ENCODE measurements around the gene PLA2G2C. TPM values are rescaled to one million over a fixed set of nuclear protein-coding genes. Genes with fewer than 3 reads are reported as not detected.
"Not testable (repeated sequence)": the region's sequence is repeated elsewhere in the genome, so short reads cannot be mapped to it uniquely, and the experiment has no call there.

The PLA2G2C gene
- total RNA-seq, 5 donors from 2014 or later (not counting 1 experiment from before 2014, with no cell fraction given): 0.85 TPM; not detected in 4

- Histone ChIP-seq H3K36me3 (ENCODE audit: control insufficient read depth in 2 of 2, extremely low read depth in 1 of 2, insufficient read depth in 1 of 2, low read length in 1 of 2) (no peaks in the 10 kb centered on the region), H3K27ac (ENCODE audit: low read length) (no peak overlapping the region), H3K4me3 (ENCODE audit: control insufficient read depth in 1 of 2, extremely low read depth in 1 of 2, low read length in 1 of 2) (no peak overlapping the region), H3K27me3 (replicated peaks in 1 of 2; ENCODE audit: control insufficient read depth in 2 of 2, extremely low read depth in 1 of 2, insufficient read depth in 2 of 2, low read length in 1 of 2) (peaks cover 0 to 24% of the 10 kb centered on the region in 2 experiments), H3K9me3 (no peaks in the 10 kb centered on the region), H3K4me1 (ENCODE audit: control insufficient read depth in 1 of 2, extremely low read depth in 1 of 2, insufficient read depth in 2 of 2, low read length in 2 of 2) (no peaks in the 10 kb centered on the region)
- H3K27me3 Mint-ChIP-seq: peaks cover 16 to 19% of the 10 kb centered on the region in 2 donors
- DNase-seq (no peak), ATAC-seq (replicated peaks in 1 of 4) (no peak)
- ChIA-PET POLR2A (no interaction called here), CTCF (no interaction called here)
- no peak overlapping the region for H3K27ac Mint-ChIP-seq
- H3K36me3 Mint-ChIP-seq: no peaks in the 10 kb centered on the region
- H3K4me3 Mint-ChIP-seq: no peak overlapping the region
- WGBS (ENCODE audit: insufficient coverage): 100% methylated on average over 1 of the region's 1 CpG
- no peaks in the 10 kb centered on the region for H3K9me3 Mint-ChIP-seq
- H3K4me1 Mint-ChIP-seq: no peaks in the 10 kb centered on the region
Observed at GRCh38 chr1:20137604-20138003, 48.7 kb downstream of the PLA2G2C start.

- Histone ChIP-seq H3K36me3 (ENCODE audit: control insufficient read depth in 2 of 2, extremely low read depth in 1 of 2, insufficient read depth in 1 of 2, low read length in 1 of 2) (no peaks in the 10 kb centered on the region), H3K9me3 (no peaks in the 10 kb centered on the region), H3K4me3 (ENCODE audit: control insufficient read depth in 1 of 2, extremely low read depth in 1 of 2, low read length in 1 of 2) (no peak overlapping the region), H3K27ac (ENCODE audit: low read length) (no peak overlapping the region), H3K27me3 (replicated peaks in 1 of 2; ENCODE audit: control insufficient read depth in 2 of 2, extremely low read depth in 1 of 2, insufficient read depth in 2 of 2, low read length in 1 of 2) (peaks cover 0 to 21% of the 10 kb centered on the region in 2 experiments), H3K4me1 (ENCODE audit: control insufficient read depth in 1 of 2, extremely low read depth in 1 of 2, insufficient read depth in 2 of 2, low read length in 2 of 2) (no peaks in the 10 kb centered on the region)
- ATAC-seq (replicated peaks in 1 of 4): no peak
- DNase-seq: no peak
- H3K4me3 Mint-ChIP-seq: no peak overlapping the region
- H3K27ac Mint-ChIP-seq: no peak overlapping the region
- POLR2A ChIA-PET: no interaction called here
- CTCF ChIA-PET: no interaction called here
- H3K27me3 Mint-ChIP-seq: peaks cover 16 to 22% of the 10 kb centered on the region in 2 donors
- no peaks in the 10 kb centered on the region for H3K36me3 Mint-ChIP-seq
- 85% methylated on average over 4 of the region's 4 CpGs for WGBS (ENCODE audit: insufficient coverage)
- H3K4me1 Mint-ChIP-seq: no peaks in the 10 kb centered on the region
- H3K9me3 Mint-ChIP-seq: peaks cover 0 to 3% (median 0%) of the 10 kb centered on the region in 3 donors
Observed at GRCh38 chr1:20137055-20137454, 49.3 kb downstream of the PLA2G2C start.

- no peaks in the 10 kb centered on the region for H3K4me1 ChIP-seq (ENCODE audit: control insufficient read depth in 1 of 2, extremely low read depth in 1 of 2, insufficient read depth in 2 of 2, low read length in 2 of 2)
- H3K9me3 ChIP-seq: no peaks in the 10 kb centered on the region
- no peaks in the 10 kb centered on the region for H3K36me3 ChIP-seq (ENCODE audit: control insufficient read depth in 2 of 2, extremely low read depth in 1 of 2, insufficient read depth in 1 of 2, low read length in 1 of 2)
- WGBS (ENCODE audit: insufficient coverage): 100% methylated on average over 2 of the region's 3 CpGs
- no peak overlapping the region for H3K4me3 ChIP-seq (ENCODE audit: control insufficient read depth in 1 of 2, extremely low read depth in 1 of 2, low read length in 1 of 2)
- peaks cover 0 to 3% (median 0%) of the 10 kb centered on the region in 3 donors for H3K9me3 Mint-ChIP-seq
- CTCF ChIA-PET: no interaction called here
- no peaks in the 10 kb centered on the region for H3K4me1 Mint-ChIP-seq
- POLR2A ChIA-PET: no interaction called here
- peaks cover 0 to 17% of the 10 kb centered on the region in 2 experiments for H3K27me3 ChIP-seq (replicated peaks in 1 of 2; ENCODE audit: control insufficient read depth in 2 of 2, extremely low read depth in 1 of 2, insufficient read depth in 2 of 2, low read length in 1 of 2)
- H3K27ac Mint-ChIP-seq: no peak overlapping the region
- no peak for ATAC-seq (replicated peaks in 1 of 4)
- no peak overlapping the region for H3K4me3 Mint-ChIP-seq
- no peaks in the 10 kb centered on the region for H3K36me3 Mint-ChIP-seq
- peaks cover 16 to 23% of the 10 kb centered on the region in 2 donors for H3K27me3 Mint-ChIP-seq
- no peak overlapping the region for H3K27ac ChIP-seq (ENCODE audit: low read length)
- DNase-seq: no peak
Observed at GRCh38 chr1:20136249-20136648, 50.1 kb downstream of the PLA2G2C start.

DNA sequence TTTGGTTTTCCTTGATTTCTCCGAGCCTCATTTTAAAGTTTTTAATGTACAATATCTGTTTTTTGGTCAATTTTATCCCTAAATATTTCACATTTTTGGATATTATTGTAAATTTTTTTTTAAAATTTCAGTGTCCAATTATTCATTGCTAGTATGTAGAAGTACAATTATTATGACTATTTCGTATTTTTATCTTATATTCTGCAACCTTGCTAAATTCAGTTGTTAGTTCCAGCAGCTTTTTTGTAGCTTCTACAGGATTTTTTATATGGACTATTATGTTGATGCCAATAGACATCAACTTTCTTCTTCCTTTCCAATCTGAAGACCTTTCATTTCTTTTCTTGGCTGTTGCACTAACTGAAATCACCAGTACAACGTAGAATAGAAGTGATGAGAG is 51.3 kb downstream of the PLA2G2C start:
- DNase-seq (no peak), ATAC-seq (replicated peaks in 1 of 4) (no peak)
- H3K36me3 Mint-ChIP-seq: no peaks in the 10 kb centered on the region
- no peaks in the 10 kb centered on the region for H3K4me1 Mint-ChIP-seq
- Histone ChIP-seq H3K4me1 (ENCODE audit: control insufficient read depth in 1 of 2, extremely low read depth in 1 of 2, insufficient read depth in 2 of 2, low read length in 2 of 2) (no peaks in the 10 kb centered on the region), H3K27ac (ENCODE audit: low read length) (no peak overlapping the region), H3K9me3 (no peaks in the 10 kb centered on the region), H3K4me3 (ENCODE audit: control insufficient read depth in 1 of 2, extremely low read depth in 1 of 2, low read length in 1 of 2) (no peak overlapping the region), H3K36me3 (ENCODE audit: control insufficient read depth in 2 of 2, extremely low read depth in 1 of 2, insufficient read depth in 1 of 2, low read length in 1 of 2) (no peaks in the 10 kb centered on the region), H3K27me3 (replicated peaks in 1 of 2; ENCODE audit: control insufficient read depth in 2 of 2, extremely low read depth in 1 of 2, insufficient read depth in 2 of 2, low read length in 1 of 2) (peaks cover 0 to 16% of the 10 kb centered on the region in 2 experiments)
- no peak overlapping the region for H3K27ac Mint-ChIP-seq
- no peak overlapping the region for H3K4me3 Mint-ChIP-seq
- POLR2A ChIA-PET: no interaction called here
- WGBS (ENCODE audit: insufficient coverage): no CpG with 5 or more reads among the region's 3 CpGs
- CTCF ChIA-PET: no interaction called here
- H3K9me3 Mint-ChIP-seq: peaks cover 0 to 3% (median 1%) of the 10 kb centered on the region in 3 donors
- peaks cover 11 to 15% of the 10 kb centered on the region in 2 donors for H3K27me3 Mint-ChIP-seq

DNA sequence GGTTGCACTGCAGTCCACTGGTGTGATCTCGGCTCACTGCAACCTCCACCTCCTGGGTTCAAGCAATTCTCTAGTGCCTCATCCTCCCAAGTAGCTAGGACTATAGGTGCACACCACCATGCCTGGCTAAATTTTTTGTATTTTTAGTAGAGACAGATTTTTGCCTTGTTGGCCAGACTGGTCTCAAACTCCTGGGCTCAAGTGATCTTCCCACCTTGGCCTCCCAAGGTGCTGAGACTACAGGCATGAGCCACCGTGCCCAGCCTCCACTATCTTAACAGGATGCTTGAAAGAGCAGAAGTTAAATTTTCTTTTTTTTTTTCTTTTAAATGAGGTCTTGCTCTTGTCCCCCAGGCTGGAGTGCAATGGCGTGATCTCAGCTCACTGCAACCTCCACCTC is 55.8 kb downstream of the PLA2G2C start:
- H3K27me3 ChIP-seq (replicated peaks in 1 of 2; ENCODE audit: control insufficient read depth in 2 of 2, extremely low read depth in 1 of 2, insufficient read depth in 2 of 2, low read length in 1 of 2); H3K9me3 ChIP-seq; H3K36me3 ChIP-seq (ENCODE audit: control insufficient read depth in 2 of 2, extremely low read depth in 1 of 2, insufficient read depth in 1 of 2, low read length in 1 of 2); H3K27ac ChIP-seq (ENCODE audit: low read length); POLR2A ChIA-PET; H3K27me3 Mint-ChIP-seq; DNase-seq; CTCF ChIA-PET; ATAC-seq (replicated peaks in 1 of 4); H3K4me1 Mint-ChIP-seq; H3K36me3 Mint-ChIP-seq; H3K4me3 ChIP-seq (ENCODE audit: control insufficient read depth in 1 of 2, extremely low read depth in 1 of 2, low read length in 1 of 2); H3K4me3 Mint-ChIP-seq; H3K4me1 ChIP-seq (ENCODE audit: control insufficient read depth in 1 of 2, extremely low read depth in 1 of 2, insufficient read depth in 2 of 2, low read length in 2 of 2); H3K27ac Mint-ChIP-seq; H3K9me3 Mint-ChIP-seq: not testable (repeated sequence)
- 100% methylated on average over 1 of the region's 3 CpGs for WGBS (ENCODE audit: insufficient coverage)

GRCh38 chr1:20126806-20127440 is 59.4 kb downstream of the PLA2G2C start:
- no peak for ATAC-seq (replicated peaks in 1 of 4)

More at GRCh38 chr1:20126806-20127440, 59.4 kb downstream of the PLA2G2C start:
- Histone ChIP-seq H3K27me3 (replicated peaks in 1 of 2; ENCODE audit: control insufficient read depth in 2 of 2, extremely low read depth in 1 of 2, insufficient read depth in 2 of 2, low read length in 1 of 2) (peaks cover 0 to 14% of the 10 kb centered on the region in 2 experiments), H3K9me3 (no peaks in the 10 kb centered on the region), H3K27ac (ENCODE audit: low read length) (no peak overlapping the region), H3K36me3 (ENCODE audit: control insufficient read depth in 2 of 2, extremely low read depth in 1 of 2, insufficient read depth in 1 of 2, low read length in 1 of 2) (no peaks in the 10 kb centered on the region), H3K4me1 (ENCODE audit: control insufficient read depth in 1 of 2, extremely low read depth in 1 of 2, insufficient read depth in 2 of 2, low read length in 2 of 2) (no peaks in the 10 kb centered on the region), H3K4me3 (ENCODE audit: control insufficient read depth in 1 of 2, extremely low read depth in 1 of 2, low read length in 1 of 2) (no peak overlapping the region)
- no peak overlapping the region for H3K27ac Mint-ChIP-seq
- no peak overlapping the region for H3K4me3 Mint-ChIP-seq
- H3K4me1 Mint-ChIP-seq: no peaks in the 10 kb centered on the region
- CTCF ChIA-PET: no interaction called here
- H3K9me3 Mint-ChIP-seq: peaks cover 0 to 6% (median 2%) of the 10 kb centered on the region in 3 donors
- POLR2A ChIA-PET: no interaction called here
- DNase-seq: no peak
- H3K36me3 Mint-ChIP-seq: no peaks in the 10 kb centered on the region
- 88% methylated on average over 9 of the region's 10 CpGs for WGBS (ENCODE audit: insufficient coverage)
- peaks cover 16 to 19% of the 10 kb centered on the region in 2 donors for H3K27me3 Mint-ChIP-seq

Data from T-cell (primary cell).